Activated CD8-positive, alpha-beta T cell treated with anti-CD3 and anti-CD28 coated beads for 36 hours (primary cell): ENCODE results near the gene MTUS2. TPM values are rescaled to one million over a fixed set of nuclear protein-coding genes. Genes with fewer than 3 reads are reported as not detected.

ENCODE experiments used
- ATAC-seq: fragments of 200-7000 bp; cut with Tn5 transposase; one replicate; pipeline ENCODE4 v1.10.0; 2021; ENCODE audit warnings: mild to moderate bottlenecking, moderate library complexity
- CTCF ChIA-PET: fragments of 350-600 bp; sonication (Branson Sonifier 250); formaldehyde crosslinking; loops from one replicate; lab custom pipeline; 2021; ENCODE audit warnings: antibody characterized with exemption; lab: Charles Lee
- POLR2A ChIA-PET: fragments of 350-600 bp; sonication (Branson Sonifier 250); formaldehyde crosslinking; loops from one replicate; lab custom pipeline; 2021; ENCODE audit warnings: antibody characterized with exemption; lab: Charles Lee
- DNase-seq: peaks from one replicate; pipeline ENCODE4 v3.0.0-alpha.2; 2020
- H3K27ac Mint-ChIP-seq: one replicate; pipeline ENCODE4 v1.8.0; 2021; ENCODE audit warnings: mild to moderate bottlenecking, mixed read lengths
- H3K27me3 Mint-ChIP-seq: one replicate; pipeline ENCODE4 v1.8.0; 2021; ENCODE audit warnings: mixed read lengths
- H3K36me3 Mint-ChIP-seq: one replicate; pipeline ENCODE4 v1.8.0; 2021; ENCODE audit warnings: low read depth, mixed read lengths
- H3K4me1 Mint-ChIP-seq: one replicate; pipeline ENCODE4 v1.8.0; 2021; ENCODE audit warnings: low read depth, mixed read lengths
- H3K4me3 Mint-ChIP-seq: one replicate; pipeline ENCODE4 v1.8.0; 2021; ENCODE audit warnings: mild to moderate bottlenecking, moderate library complexity, mixed read lengths
- H3K9me3 Mint-ChIP-seq: one replicate; pipeline ENCODE4 v1.8.0; 2021; ENCODE audit warnings: mixed read lengths
- intact Hi-C: fragments of 100-400 bp; cut with micrococcal nuclease; formaldehyde crosslinking; loops from one replicate; pipeline ENCODE4 v1.10.0; 2022
- total RNA-seq, 2 experiments: library from RNA; stranded (reverse); gene quantifications; one replicate each; pipeline ENCODE4 v1.2.3, GENCODE V29; 2021
- TF ChIP-seq, protein P1 (sequence below): fragments of 200-600 bp; IDR thresholded peaks from one replicate; pipeline ENCODE4 v1.8.0; 2022; ENCODE audit warnings: antibody characterized with exemption, mild to moderate bottlenecking

MTUS2 gene
- total RNA-seq, 2 experiments from 2014 or later: not detected

- H3K4me3 Mint-ChIP-seq: no peak overlapping the region
- intact Hi-C loops: no loop called here
- peaks cover 4% of the 10 kb centered on the region for H3K9me3 Mint-ChIP-seq
- TF ChIP-seq, protein P1, sequence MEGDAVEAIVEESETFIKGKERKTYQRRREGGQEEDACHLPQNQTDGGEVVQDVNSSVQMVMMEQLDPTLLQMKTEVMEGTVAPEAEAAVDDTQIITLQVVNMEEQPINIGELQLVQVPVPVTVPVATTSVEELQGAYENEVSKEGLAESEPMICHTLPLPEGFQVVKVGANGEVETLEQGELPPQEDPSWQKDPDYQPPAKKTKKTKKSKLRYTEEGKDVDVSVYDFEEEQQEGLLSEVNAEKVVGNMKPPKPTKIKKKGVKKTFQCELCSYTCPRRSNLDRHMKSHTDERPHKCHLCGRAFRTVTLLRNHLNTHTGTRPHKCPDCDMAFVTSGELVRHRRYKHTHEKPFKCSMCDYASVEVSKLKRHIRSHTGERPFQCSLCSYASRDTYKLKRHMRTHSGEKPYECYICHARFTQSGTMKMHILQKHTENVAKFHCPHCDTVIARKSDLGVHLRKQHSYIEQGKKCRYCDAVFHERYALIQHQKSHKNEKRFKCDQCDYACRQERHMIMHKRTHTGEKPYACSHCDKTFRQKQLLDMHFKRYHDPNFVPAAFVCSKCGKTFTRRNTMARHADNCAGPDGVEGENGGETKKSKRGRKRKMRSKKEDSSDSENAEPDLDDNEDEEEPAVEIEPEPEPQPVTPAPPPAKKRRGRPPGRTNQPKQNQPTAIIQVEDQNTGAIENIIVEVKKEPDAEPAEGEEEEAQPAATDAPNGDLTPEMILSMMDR: no peak
- no peaks in the 10 kb centered on the region for H3K36me3 Mint-ChIP-seq
- H3K4me1 Mint-ChIP-seq: no peaks in the 10 kb centered on the region
- DNase-seq (no peak), ATAC-seq (no peak)
- H3K27me3 Mint-ChIP-seq: no peaks in the 10 kb centered on the region
- ChIA-PET CTCF (no interaction called here), POLR2A (no interaction called here)
- H3K27ac Mint-ChIP-seq: no peak overlapping the region
Observed at GRCh38 chr13:29271606-29272005, 451.5 kb downstream of the MTUS2 start.

DNA sequence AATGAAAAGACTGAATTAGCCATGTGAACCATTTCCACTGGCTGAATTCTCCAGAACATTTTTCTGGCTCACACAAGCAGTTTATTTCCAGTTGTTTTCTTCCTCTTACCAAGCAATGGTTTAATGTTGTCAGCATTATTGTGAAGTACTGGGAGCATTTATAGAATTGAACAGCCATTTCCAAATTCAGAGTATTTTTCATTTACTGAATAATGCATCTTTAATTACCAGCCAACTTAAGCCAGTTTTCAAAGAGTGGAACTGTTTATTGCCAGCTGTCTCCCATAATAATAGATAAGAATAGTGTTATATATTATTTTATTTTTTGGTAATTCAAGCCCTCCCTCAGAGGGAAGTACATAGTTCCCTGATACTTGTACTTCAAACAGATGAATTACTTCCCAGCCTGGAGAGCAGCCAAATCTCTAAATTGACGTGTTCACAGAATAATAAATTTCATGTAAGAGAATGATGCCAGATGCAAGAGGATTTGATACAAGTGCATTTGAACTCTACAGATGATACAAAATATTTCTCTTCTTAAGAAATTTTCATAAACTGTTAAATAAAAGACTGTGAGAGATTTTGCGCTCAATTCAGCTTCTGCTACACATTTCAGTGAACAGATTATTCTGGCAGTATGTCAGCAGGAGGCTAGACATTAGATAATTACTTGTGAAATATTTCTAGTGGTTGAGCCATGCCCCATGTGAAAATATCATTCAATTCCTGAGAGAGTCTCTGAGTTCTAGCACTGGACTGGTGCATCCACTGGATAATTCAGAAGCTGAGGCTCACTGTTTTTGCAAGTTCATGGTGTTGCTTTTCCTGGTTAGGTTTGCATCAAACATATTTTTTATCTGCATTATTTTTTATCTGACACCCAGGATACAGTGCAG, 459.5 kb downstream of the MTUS2 start:
- ChIA-PET POLR2A (no interaction called here), CTCF (no interaction called here)
- ATAC-seq: no peak
- Mint-ChIP-seq H3K9me3 (peaks cover 4% of the 10 kb centered on the region), H3K4me1 (no peaks in the 10 kb centered on the region), H3K27me3 (peaks cover 2% of the 10 kb centered on the region), H3K36me3 (no peaks in the 10 kb centered on the region), H3K27ac (no peak overlapping the region), H3K4me3 (no peak overlapping the region)
- TF ChIP-seq, protein P1: no peak
- no peak for DNase-seq
- intact Hi-C loops: no loop called here

GRCh38 chr13:29281932-29282495, 461.9 kb downstream of the MTUS2 start:
- CTCF ChIA-PET: no interaction called here
- Mint-ChIP-seq H3K36me3 (no peaks in the 10 kb centered on the region), H3K27ac (no peak overlapping the region), H3K4me1 (no peaks in the 10 kb centered on the region), H3K9me3 (no peaks in the 10 kb centered on the region), H3K4me3 (no peak overlapping the region), H3K27me3 (peaks cover 5% of the 10 kb centered on the region)
- intact Hi-C loops: no loop called here
- ATAC-seq (no peak), DNase-seq (no peak)
- TF ChIP-seq, protein P1: no peak
- POLR2A ChIA-PET: no interaction called here

DNA sequence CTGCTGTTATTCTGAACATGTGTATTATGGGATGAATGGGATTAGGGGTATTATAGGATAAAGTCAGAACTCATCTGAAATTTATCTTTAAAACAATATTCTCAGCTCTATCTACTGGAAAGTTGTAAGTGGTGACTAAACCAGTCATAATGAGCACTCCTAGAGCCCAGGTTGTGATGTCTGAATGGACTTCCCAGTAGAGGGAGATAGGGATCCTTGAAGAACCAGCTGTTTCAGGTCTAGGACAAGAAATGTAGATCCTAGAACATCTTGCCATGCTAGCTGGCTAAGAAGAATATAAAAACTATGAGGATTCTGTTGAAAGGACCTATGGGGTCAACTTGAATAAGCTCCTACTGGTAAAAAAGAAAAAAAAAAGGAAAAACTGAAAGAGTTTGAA, 464.6 kb downstream of the MTUS2 start:
- Mint-ChIP-seq H3K36me3 (no peaks in the 10 kb centered on the region), H3K9me3 (no peaks in the 10 kb centered on the region), H3K4me1 (no peaks in the 10 kb centered on the region), H3K27ac (no peak overlapping the region), H3K27me3 (peaks cover 5% of the 10 kb centered on the region), H3K4me3 (no peak overlapping the region)
- DNase-seq (no peak), ATAC-seq (no peak)
- ChIA-PET POLR2A (no interaction called here), CTCF (no interaction called here)
- TF ChIP-seq, protein P1: no peak
- intact Hi-C loops: no loop called here

- ATAC-seq: no peak
- intact Hi-C loops: no loop called here
- ChIA-PET POLR2A (no interaction called here), CTCF (no interaction called here)
- H3K9me3 Mint-ChIP-seq: no peaks in the 10 kb centered on the region
- H3K4me3 Mint-ChIP-seq: no peak overlapping the region
- H3K27ac Mint-ChIP-seq: no peak overlapping the region
- H3K4me1 Mint-ChIP-seq: no peaks in the 10 kb centered on the region
- no peak for DNase-seq
- H3K27me3 Mint-ChIP-seq: peaks cover 5% of the 10 kb centered on the region
- TF ChIP-seq, protein P1: no peak
- H3K36me3 Mint-ChIP-seq: no peaks in the 10 kb centered on the region
Observed at GRCh38 chr13:29287237-29287636, 467.1 kb downstream of the MTUS2 start.
